GM12892 (cell line): Measurements from ENCODE around the gene CNOT2.

Experiments used
- POLR2A ChIP-seq: IDR thresholded peaks from 2 replicates; pipeline ENCODE4 v1.6.1; 2011; ENCODE audit warnings: low read depth, low read length, control low read depth
- POLR2AphosphoS5 ChIP-seq: IDR thresholded peaks from 2 replicates; pipeline ENCODE4 v1.6.1; 2011; ENCODE audit warnings: low read depth, low read length, control low read depth

GRCh38 chr12:70236990-70237389 is 6.2 kb upstream of the CNOT2 start:
- TF ChIP-seq POLR2A (no peak), POLR2AphosphoS5 (no peak)
